Stimulated activated CD8-positive, alpha-beta memory T cell treated with anti-CD3 and anti-CD28 coated beads, Interleukin-7, amount 100 ng/mL, for 24 hours (primary cell): ENCODE results near the gene TRIM44.
"Not testable (repeated sequence)": the region's sequence is repeated elsewhere in the genome, so short reads cannot be mapped to it uniquely, and the experiment has no call there.

Experiments used
- DNase-seq: peaks from one replicate; pipeline ENCODE4 v3.0.0-alpha.2; 2020; ENCODE audit warnings: low read depth

The TRIM44 gene

GRCh38 chr11:35672608-35673007, 10.0 kb downstream of the TRIM44 start:
- DNase-seq: no peak

- DNase-seq: no peak
Measured at GRCh38 chr11:35675901-35676610, 13.5 kb downstream of the TRIM44 start.

- DNase-seq: no peak
Measured at GRCh38 chr11:35676611-35676965, 14.0 kb downstream of the TRIM44 start.

GRCh38 chr11:35677904-35678303, 15.3 kb downstream of the TRIM44 start:
- no peak for DNase-seq

- no peak for DNase-seq
Measured at GRCh38 chr11:35678471-35678870, 15.9 kb downstream of the TRIM44 start.

- no peak for DNase-seq
Measured at GRCh38 chr11:35678975-35679374, 16.4 kb downstream of the TRIM44 start.

- DNase-seq: no peak
Measured at GRCh38 chr11:35680506-35680905, 17.9 kb downstream of the TRIM44 start.

- no peak for DNase-seq
Measured at GRCh38 chr11:35681163-35681767, 18.7 kb downstream of the TRIM44 start.

GRCh38 chr11:35682230-35683173, 19.9 kb downstream of the TRIM44 start:
- DNase-seq: no peak

GRCh38 chr11:35683728-35684339, 21.3 kb downstream of the TRIM44 start:
- DNase-seq: no peak

- no peak for DNase-seq
Measured at GRCh38 chr11:35688023-35688422, 25.4 kb downstream of the TRIM44 start.

GRCh38 chr11:35689081-35689996, 26.8 kb downstream of the TRIM44 start:
- no peak for DNase-seq

GRCh38 chr11:35702126-35702525, 39.6 kb downstream of the TRIM44 start:
- no peak for DNase-seq

- no peak for DNase-seq
Measured at GRCh38 chr11:35709376-35709775, 46.8 kb downstream of the TRIM44 start.

GRCh38 chr11:35711173-35711910, 48.8 kb downstream of the TRIM44 start:
- DNase-seq: no peak

GRCh38 chr11:35711924-35712323, 49.3 kb downstream of the TRIM44 start:
- no peak for DNase-seq

GRCh38 chr11:35712533-35712932, 50.0 kb downstream of the TRIM44 start:
- DNase-seq: no peak

GRCh38 chr11:35714882-35715627, 52.5 kb downstream of the TRIM44 start:
- no peak for DNase-seq

GRCh38 chr11:35715677-35716076, 53.1 kb downstream of the TRIM44 start:
- not testable (repeated sequence) for DNase-seq

- DNase-seq: no peak
Measured at GRCh38 chr11:35717043-35717442, 54.5 kb downstream of the TRIM44 start.
